ENCODE measurements around the gene ZNF445.
A peak's percentile ranks its signal among the peaks of the same experiment; 100 is the strongest.
"Not testable (repeated sequence)": the region's sequence is repeated elsewhere in the genome, so short reads cannot be mapped to it uniquely, and the experiment has no call there.

Gene ZNF445

DNA sequence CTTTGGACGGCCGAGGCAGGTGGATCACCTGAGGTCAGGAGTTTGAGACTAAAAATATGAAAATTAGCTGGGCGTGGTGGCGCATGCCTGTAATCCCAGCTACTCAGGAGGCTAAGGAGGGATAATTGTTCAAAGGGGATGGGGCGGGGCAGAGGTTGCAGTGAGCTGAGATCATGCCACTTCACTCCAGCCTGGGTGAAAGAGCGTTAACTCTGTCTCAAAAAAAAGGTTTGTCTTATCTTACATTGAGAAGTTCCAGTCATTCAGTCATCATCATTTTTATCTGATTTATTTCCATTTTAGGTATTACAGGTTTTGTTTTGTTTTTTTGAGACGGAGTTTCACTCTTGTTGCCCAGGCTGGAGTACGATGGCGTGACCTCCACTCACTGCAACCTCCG lies 2.6 kb downstream of the ZNF445 start:
- DNase-seq: not testable (repeated sequence)

DNA sequence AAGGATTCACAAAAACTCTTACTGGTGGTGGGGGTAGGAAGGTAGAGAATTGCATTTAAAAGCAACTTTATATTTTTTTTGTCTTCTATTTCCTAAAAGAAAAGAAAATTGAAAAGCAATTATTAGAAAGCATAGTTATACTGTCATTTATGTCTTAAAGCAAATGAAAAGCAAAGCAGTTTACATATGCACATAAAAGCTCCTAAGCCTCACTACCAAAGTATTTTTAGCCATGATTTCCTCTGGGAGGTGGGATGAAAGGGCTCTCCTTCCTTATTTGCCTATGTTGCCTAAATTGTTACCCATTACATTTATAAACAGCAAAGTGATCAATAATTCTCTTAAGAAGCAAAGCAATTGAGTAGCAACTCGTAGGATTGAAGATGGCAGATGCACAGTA lies 7.0 kb downstream of the ZNF445 start:
- no peak for DNase-seq

DNA sequence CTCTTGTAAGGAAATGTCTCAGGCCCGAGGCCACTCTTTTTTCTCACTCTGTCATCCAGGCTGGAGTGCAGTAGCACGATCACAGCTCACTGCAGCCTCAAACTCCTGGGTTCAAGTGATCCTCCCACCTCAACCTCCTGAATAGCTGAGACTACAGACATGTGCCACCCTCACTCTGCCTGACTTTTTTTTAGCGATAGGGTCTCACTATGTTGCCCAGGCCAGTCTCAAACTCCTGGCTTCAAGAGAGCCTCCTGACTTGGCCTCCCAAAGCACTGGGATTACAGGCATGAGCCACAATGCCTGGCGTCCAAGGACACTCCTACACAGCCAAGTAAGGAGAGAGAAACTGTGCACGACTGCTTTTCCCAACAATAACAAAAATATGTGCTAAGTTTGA lies 7.6 kb downstream of the ZNF445 start:
- DNase-seq: no peak

DNA sequence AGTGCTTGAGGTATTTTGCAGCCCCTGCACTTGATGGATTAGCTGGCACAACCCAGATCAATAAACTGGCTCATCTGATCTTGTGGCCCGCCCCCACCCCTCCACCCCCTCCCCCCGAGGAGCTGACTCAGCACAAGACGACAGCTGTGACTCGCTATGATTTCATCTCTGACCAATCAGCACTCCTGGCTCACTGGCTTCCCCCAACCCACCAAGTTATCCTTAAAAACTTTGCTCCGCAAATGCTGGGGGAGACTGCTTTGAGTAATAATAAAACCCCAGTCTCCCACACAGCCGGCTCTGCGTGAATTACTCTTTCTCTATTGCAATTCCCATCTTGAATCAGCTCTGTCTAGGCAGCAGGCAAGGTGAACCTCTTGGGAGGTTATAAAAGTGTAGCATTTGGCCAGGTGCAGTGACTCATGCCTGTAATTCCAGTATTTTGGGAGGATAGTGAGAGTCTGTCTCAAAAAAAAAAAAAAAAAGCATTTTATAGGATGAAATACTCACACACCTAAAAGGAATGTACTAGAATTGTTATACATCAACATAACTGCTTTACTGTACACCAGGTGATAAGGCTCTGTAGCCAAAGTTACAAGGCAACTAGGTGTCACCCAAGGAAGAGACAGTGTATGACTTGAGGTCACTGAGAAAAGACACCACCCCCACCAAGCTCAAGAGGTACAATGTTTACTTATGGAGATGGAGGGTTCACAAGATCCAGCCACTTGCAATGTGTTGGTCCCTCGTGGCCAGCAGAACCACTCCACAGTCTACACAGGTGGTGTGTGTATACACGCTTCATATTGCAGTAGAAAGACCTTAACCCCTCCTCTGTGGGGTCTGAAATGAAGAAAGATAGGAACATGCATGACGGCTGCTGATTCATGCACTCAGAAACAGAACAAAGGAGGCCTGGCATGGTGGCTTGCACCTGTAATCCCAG lies 8.6 kb downstream of the ZNF445 start:
- DNase-seq: peak; percentile 52

DNA sequence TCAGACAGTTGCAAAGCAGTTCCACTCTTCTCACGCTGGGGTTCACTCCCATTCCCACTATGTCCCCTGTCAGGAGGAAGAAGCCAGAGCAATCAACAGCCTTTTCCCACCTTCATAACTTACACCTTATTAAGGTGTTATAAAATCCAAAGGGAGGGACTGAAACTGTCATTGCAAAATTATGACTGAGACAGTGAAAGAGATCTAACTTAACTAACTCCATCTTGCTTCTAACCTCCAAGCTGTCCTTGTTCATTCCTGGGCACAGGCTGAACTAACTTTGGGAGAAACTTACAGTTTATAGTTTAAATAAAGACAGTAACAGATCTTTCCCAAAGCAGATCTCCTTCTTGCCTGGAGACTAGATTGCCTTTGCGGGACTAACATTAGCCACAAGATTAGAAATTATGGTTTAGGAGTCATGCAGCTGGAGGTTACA lies 9.4 kb downstream of the ZNF445 start:
- not testable (repeated sequence) for DNase-seq

DNA sequence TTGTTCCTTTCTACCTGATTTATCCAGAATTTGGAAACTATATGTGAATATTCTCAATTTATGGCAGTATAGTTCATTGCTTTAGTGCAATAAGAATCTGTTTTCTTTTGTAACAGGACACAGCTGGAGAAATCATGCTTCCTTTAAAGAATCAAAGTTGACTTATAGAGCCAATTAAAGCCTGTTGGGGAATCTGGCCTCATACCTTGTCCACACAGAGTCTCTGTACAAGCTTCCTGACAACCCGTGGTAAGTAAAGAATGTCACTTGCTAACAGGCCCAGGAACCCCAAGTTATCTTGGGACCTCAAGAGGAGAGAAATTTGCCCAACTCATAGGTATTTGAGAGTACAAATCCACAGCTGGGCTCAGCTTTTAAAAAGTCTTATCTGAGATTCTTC lies 10.2 kb downstream of the ZNF445 start:
- DNase-seq: no peak

DNA sequence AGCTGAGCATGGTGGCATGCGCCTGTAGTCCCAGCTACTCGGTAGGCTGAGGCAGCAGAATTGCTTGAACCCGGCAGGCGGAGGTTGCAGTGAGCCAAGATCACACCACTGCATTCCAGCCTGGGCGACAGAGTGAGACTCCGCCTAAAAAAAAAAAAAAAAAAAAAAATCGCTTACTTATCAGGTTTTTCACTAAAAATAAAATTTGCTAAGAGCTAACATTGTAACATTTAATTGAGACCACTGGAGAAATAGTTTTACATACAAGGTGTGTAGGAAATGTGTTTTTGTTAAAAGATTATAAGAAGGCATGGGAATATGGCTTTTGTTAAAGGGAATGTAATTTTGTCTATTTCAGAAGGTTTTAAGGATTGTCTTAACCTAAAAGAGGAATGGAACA lies 12.6 kb downstream of the ZNF445 start:
- DNase-seq: not testable (repeated sequence)

DNA sequence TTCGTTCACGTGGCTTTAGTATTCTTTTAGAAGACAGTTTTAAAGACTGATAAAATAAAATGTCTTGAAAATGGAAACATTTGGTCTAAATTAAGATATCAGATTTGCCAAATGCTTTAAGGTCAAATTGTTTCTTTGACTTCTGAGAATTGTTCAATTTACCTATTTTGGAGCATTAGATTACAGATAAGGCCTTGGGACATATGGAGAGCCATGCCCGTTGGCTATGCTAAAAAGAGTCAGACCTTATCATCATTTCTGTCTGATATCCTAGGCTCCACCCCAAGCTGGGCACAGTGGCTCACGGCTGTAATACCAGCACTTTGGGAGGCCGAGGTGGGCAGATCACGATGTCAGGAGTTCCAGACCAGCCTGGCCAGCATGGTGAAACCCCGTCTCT lies 13.0 kb downstream of the ZNF445 start:
- no peak for DNase-seq

DNA sequence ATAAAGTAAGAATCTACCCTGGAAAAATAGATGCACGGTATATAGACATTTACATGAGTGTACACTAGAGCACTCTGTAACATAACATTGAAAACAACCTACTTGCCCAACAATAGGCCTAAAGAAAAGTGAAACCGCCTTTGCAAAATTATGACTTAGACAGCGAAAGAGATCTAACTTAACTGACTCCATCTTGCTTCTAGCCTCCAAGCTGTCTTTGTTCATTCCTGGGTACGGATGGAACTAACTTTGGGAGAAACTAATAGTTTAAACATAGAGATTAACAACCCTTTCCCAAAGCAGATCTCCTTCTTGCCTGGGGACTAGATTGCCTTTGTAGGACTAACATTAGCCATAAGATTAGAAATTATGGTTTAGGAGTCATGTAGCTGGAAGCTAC lies 17.4 kb downstream of the ZNF445 start:
- DNase-seq: not testable (repeated sequence)

DNA sequence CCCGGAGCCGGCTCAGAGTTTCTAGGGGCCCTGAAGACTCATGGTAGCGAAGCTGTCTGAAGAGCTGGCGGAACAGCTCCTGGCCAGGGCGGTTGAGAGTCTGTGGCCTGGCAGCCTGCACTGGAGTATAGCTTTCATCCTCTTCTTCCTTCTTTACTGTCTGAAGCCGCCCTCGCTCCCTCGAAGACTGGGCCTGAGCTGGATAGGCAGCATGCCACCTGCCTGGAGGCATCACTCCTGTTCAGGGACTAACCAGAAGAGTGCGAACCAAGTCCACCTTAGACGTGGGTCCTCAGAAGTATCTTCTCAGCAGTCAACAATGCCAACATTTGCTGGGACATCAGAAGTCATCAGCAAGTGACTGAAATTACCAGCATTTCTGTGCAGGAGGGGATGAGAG lies 22.2 kb downstream of the ZNF445 start:
- DNase-seq: no peak

DNA sequence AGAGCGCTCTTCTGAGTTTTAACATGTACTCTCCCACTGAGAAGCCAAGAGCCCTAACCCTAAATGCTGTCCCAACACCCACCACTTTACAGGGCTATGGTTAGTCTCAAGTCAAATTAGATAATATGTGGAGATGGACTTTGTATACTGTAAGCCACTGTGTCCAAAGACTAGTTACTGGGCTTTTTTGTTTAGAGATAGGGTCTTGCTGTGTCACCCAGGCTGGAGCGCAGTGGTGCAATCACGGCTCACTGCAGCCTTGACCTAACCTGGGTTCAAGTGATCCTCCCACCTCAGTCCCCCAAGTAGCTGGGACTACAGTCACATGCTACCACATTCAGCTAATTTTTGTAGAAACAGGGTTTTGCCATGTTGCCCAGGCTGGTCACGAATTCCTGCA lies 23.2 kb downstream of the ZNF445 start:
- no peak for DNase-seq

DNA sequence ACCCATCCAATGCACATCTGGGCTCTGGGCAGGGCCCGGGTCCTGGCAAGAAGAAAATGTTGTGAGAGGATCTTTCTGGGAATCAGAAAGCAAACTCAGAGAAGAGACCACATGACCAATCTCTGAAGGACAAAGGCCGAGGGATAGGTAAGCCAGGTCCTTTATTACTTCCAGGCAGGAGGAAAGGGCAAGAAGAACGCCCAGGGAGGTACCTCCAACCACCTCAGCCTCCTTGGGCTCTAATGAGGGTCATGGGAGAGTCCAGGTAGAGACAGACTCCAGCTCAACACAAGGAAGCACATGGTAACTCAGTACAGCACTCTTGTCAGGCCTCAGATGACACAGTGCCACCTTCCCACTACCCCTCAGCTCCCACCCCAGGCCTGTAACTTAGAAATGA lies 26.0 kb downstream of the ZNF445 start:
- DNase-seq: no peak

DNA sequence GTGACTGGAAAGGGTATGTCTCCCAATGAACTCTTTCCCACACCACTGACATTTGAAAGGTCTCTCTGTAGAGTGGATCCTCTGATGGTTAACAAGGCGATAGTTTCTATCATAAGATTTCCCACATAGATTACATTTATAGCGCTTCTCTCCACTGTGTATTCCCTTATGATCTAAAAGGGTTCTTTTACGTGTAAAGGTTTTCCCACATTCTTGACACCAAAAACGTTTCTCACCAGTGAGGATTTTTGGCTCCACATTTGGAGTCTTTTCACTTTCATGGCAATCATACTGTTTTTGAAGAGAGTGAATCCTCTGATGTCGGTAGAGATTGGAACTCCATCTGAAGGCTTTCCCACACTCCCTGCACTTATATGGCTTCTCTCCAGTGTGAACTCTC lies 30.5 kb downstream of the ZNF445 start:
- DNase-seq: no peak

DNA sequence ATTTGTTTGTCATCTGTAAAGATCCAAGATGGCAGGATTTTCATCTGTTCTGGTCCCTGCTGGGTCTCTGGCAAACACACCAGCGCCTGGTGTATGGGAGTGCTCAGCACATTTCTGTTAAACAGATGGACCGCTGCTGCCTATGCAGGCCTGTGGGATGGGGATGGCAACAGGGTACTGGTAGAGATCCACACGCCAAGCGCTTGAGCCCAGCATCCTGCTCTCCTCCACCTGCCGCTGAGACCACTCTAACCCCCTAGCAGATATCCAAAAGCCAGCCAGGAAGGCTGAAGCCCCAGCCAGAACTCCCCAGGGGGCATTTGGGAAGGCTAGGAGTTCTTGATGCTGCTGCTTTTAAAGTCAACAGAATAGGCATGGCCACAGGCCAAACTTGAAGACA lies 31.7 kb downstream of the ZNF445 start:
- DNase-seq: no peak

DNA sequence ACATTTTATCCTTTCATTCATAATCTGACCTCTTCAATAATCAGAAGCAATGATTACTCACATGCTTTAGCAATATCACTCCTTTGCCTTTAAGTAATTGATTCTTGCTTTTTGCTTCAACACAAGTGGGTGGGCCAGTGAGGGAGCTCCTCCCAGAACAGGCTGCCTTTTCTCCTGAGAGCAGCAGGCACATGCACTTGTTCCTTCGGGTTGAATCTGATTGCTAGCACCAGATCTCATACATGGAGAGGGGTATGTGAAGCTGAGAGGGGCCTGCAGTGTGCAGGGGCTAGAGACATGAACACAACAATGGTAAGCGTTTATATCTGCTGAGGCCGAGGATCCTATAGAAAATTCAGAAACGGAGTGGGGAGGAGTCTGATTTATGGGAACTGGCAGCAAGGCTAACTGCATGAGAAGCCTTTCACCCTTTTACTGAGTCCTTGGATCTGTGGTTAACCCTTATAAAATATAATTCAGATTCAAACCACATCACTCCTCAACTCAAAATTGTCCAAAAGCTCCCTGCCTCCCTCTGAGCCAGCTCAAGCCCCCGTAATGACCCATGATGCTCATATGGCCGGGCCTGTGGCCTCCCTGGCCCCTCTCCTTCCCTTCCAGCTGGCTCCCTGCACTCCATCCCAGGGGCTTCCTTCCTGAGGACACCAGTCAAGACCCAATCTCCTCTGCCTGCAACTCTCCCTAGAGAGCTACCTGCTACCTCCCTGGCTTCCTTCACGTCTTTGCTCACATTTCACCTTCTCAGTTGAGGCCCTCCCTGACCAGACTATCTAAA lies 32.4 kb downstream of the ZNF445 start:
- no peak for DNase-seq

DNA sequence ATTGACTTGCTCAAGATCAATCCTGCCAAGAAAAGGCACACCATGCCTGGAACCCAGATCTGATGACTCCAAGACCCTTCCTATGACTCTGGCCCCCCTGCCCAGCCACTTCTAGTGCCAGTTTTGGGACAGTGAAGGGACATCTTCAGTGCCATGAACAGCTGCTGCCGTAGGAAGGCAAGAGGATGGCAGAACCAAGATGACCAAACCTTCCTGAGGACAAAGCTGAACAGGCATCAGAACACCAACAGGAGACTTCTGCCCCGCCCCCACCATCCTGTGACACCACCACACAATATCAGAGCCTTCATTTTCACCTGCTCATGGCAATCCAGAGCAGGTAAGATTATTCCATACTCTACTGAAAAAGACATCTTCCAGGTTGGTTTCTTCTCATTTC lies 33.0 kb downstream of the ZNF445 start:
- no peak for DNase-seq

DNA sequence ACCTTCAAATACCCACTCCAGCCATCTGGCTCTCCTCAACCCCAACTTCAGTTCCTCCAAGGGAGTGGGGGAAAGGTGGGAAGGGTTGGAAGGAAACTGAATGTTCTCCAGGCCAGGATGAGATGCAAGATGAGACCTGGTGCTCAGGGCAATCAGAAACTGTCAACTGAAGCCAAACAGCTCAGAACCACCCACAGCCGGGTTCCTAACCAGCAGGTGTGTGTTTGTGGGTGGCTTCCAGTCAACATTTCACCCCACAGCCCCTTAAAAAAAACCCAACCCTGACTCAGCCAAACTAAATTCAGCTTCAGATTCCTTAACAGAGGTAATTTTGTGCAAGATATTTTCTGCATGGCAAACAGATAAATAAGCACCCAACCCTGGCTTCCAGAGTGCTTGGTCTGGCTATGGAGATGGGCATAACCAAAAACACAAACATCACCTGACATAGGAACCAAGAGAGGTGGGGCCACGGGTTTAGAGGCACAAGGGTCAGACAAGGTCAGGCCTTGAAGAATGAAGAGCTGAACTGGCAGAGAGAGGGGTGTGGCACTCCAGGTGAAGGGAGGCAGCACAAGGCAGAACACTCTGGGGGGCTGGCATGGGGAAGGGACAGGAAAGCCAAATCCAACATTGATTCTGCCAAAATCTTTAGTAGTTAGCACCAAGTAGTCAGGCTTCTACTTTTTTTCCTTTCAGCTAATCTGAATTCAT lies 34.7 kb downstream of the ZNF445 start:
- DNase-seq: no peak

DNA sequence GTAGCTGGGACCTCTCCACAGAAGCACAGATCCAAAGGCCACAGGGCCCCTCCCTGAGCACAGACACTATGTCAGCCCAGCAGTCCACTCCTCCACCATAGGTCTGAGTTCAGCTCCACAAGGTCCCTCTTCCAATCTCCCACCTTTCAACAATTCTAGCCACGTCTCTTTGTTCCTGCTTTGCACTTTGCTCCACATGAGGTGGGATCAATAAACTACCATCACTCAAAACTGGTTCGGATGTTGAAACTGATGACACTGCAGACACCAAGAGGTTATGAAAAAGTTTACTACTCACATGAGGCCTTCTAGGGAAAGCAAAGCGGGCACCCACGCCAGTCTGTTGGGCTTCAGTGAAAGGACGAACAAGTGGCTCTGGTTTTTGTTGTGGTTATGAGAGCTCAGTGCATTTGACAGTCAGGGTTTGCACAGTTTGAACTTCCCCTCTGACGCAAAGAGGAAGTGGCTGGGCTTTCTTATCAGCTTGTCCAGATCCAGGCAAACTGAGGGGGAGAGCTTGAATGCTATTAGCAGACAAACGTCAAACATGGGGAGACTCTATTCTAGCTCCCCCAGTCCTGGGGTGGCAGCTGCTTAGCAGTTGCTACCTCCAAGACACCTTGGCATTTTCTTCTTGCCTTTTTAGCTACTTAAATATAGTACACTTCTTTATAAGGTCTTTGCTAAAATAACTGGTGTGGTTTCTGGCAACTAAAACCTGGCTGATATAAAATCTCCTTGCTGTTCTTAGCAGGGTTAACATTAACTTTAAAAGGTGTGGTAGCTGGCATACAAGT lies 37.8 kb downstream of the ZNF445 start:
- no peak for DNase-seq

DNA sequence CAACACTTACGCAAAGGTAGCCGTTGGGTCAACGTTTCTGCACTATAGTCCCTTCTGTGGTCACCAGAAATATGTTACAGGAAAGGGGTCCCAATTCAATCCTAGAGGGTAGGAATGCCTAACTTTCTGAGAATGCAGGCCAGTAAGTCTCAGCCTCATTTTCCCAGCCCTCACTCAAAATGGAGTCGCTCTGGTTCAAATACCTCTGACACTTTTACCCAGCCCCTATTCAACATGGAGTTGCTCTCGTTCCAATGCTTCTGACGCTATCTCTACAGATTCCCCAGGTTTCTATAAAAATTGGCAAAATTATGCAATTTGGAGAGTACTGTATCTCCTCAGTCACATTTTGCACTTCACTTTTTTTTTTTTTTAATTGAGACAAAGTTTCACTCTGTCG lies 39.7 kb downstream of the ZNF445 start:
- no peak for DNase-seq

DNA sequence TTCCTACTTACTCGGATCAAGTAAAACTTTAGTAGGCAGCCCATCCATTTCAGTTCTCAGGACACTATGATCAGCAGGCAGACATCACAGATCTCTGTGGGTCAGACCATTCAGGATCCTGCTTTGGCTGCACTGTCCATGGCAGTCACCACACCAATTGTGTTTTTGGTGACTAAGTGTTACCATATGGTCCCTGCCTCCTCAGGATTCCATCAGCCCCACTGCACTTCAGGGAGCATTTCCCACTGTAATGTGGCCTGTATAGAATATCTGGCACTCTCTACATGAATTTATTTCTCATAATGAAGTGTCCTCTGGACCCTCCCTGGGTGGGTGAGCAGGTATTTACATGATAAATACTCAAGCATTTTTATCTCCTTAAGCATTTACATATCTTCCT lies 41.3 kb downstream of the ZNF445 start:
- no peak for DNase-seq

DNA sequence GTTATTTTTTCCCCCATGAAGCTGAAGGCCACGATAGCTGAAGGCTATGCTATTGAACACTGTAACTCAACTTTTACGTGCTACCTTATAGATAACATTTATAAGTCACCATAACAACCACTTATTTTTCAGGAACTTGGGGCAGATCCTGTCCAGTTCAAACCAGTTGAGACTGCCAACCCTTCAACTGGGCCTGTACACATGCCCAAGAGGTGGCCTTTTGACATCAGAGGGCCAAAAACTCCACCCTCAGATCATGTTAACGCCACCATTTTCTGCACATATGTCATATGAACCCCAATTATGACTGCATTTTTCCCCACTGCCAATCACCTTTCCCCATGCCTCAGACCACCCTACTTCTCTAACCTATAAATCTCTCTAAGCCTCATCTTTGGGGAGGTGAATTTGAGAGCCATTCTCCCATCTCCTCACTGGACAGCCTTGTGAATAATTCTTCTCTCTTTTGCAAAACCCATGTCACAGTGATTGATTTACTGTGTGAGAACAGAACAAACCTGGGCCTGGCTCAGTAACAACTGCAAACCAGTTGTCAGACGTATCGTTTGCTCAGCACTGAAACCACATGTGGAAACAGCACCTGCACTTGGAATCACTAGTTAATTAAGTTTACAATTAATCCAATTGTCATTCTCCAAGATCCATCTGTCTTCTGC lies 42.5 kb downstream of the ZNF445 start:
- DNase-seq: no peak

DNA sequence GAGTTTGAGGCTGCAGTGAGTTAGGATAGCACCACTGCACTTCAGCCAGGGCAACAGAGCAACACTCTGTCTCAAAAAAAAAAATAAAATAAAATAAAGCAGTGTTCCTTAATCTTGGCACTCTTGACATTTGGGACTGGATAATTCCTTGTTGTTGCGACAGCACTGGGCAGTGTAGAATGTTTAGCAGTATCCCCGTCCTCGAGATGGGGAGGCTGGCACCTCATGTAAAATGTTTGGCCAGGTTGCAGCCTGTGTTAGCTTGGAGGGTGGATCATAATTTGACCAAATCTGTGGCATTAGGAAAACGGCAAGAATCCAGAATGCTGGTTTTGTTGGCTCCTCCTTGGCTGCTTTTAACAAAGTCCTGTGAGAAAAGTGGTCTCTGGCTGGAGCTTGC lies 47.0 kb downstream of the ZNF445 start:
- DNase-seq: no peak

Measured in EL (cell line).